Left cardiac atrium (tissue), 4 donors: ENCODE measurements around the gene ATP8B4. TPM values are rescaled to one million over a fixed set of nuclear protein-coding genes. Genes with fewer than 3 reads are reported as not detected.

ENCODE experiments used
- ATAC-seq, 2 donors: fragments of 200-7000 bp; cut with Tn5 transposase; one replicate each; pipeline ENCODE4 v1.9.1; 2020; ENCODE audit warnings: mild to moderate bottlenecking in 2 of 2, moderate library complexity in 2 of 2
- DNase-seq: peaks from one replicate; pipeline ENCODE4 v3.0.0-alpha.2; 2020
- intact Hi-C, 2 donors: fragments of 100-400 bp; cut with DNase I; formaldehyde crosslinking; loops; one replicate each; pipeline versions ENCODE4 v1.14.1 to v1.15.1; 2022 to 2023
- total RNA-seq, 2 donors: library from RNA; stranded (reverse); fragmentation: NEBNext Ultra II Directional; extraction: Animal tissue kit (Norgen Biotek cat#: 25700); gene quantifications; one replicate each; pipeline ENCODE4 v1.2.1, GENCODE V29; 2021
- donor health status: DM: no; HTN: yes; CAD: no.
- donor health status: DM: no; HTN: yes; CAD: no; lungs with severe emphysema.
- donor health status: DM: yes; HTN: yes; CAD: no.
- donor health status: Dilated cardiomyopathy.

Gene ATP8B4
- total RNA-seq, 2 donors from 2014 or later: 5.4 to 9.7 TPM

GRCh38 chr15:50053055-50053856, 65.8 kb downstream of the ATP8B4 start:
- DNase-seq (no peak), ATAC-seq (no peak)
- intact Hi-C loops: loop anchor here in 1 of 2 donors (5.0 to 10.0 kb wide), 3 partner anchors 92 to 816 kb away; no protein-coding TSS in a partner anchor

- ATAC-seq (peak; percentile 31 to 48), DNase-seq (peak; percentile 51)
- intact Hi-C loops: loop anchor here in 1 of 2 donors (5.0 to 10.0 kb wide), 3 partner anchors 93 to 815 kb away; no protein-coding TSS in a partner anchor
These were observed 67.1 kb downstream of the ATP8B4 start for GRCh38 chr15:50051811-50052419.

GRCh38 chr15:50050986-50051743, 67.9 kb downstream of the ATP8B4 start:
- DNase-seq (no peak), ATAC-seq (no peak)
- intact Hi-C loops: loop anchor here in 1 of 2 donors (5.0 to 10.0 kb wide), 3 partner anchors 94 to 814 kb away; no protein-coding TSS in a partner anchor

GRCh38 chr15:50049871-50050270, 69.2 kb downstream of the ATP8B4 start:
- intact Hi-C loops: loop anchor here in 1 of 2 donors (5.0 to 10.0 kb wide), 3 partner anchors 95 to 813 kb away; no protein-coding TSS in a partner anchor

GRCh38 chr15:50046867-50047266, 72.2 kb downstream of the ATP8B4 start:
- DNase-seq (no peak), ATAC-seq (no peak)
- intact Hi-C loops: no loop called here

More at GRCh38 chr15:50049871-50050270, 69.2 kb downstream of the ATP8B4 start:
- DNase-seq (no peak), ATAC-seq (no peak)

- intact Hi-C loops: no loop called here
- ATAC-seq (no peak), DNase-seq (no peak)
These were observed 72.9 kb downstream of the ATP8B4 start for GRCh38 chr15:50046159-50046558.

GRCh38 chr15:50044904-50045303, 74.1 kb downstream of the ATP8B4 start:
- intact Hi-C loops: no loop called here
- ATAC-seq: no peak
- no peak for DNase-seq

GRCh38 chr15:50044406-50044805, 74.6 kb downstream of the ATP8B4 start:
- ATAC-seq (no peak), DNase-seq (no peak)
- intact Hi-C loops: no loop called here

GRCh38 chr15:50042775-50043174, 76.3 kb downstream of the ATP8B4 start:
- intact Hi-C loops: no loop called here
- DNase-seq (no peak), ATAC-seq (no peak)

- intact Hi-C loops: no loop called here
- no peak for ATAC-seq
These were observed 88.6 kb downstream of the ATP8B4 start for GRCh38 chr15:50030456-50030855.

GRCh38 chr15:50028326-50028725, 90.7 kb downstream of the ATP8B4 start:
- no peak for DNase-seq
- peak in 1 of 2 donors; percentile 45 for ATAC-seq
- intact Hi-C loops: no loop called here

More at GRCh38 chr15:50030456-50030855, 88.6 kb downstream of the ATP8B4 start:
- no peak for DNase-seq

- intact Hi-C loops: no loop called here
- DNase-seq: no peak
- ATAC-seq: peak in 1 of 2 donors; percentile 32
These were observed 94.8 kb downstream of the ATP8B4 start for GRCh38 chr15:50024281-50024680.

GRCh38 chr15:50018491-50018890, 100.5 kb downstream of the ATP8B4 start:
- DNase-seq: no peak
- intact Hi-C loops: no loop called here
- ATAC-seq: no peak

- ATAC-seq (peak; percentile 67), DNase-seq (no peak)
- intact Hi-C loops: no loop called here
These were observed 101.5 kb downstream of the ATP8B4 start for GRCh38 chr15:50017522-50017921.

- intact Hi-C loops: no loop called here
- DNase-seq: no peak
- no peak for ATAC-seq
These were observed 102.1 kb downstream of the ATP8B4 start for GRCh38 chr15:50016951-50017350.

- intact Hi-C loops: no loop called here
- no peak for ATAC-seq
- no peak for DNase-seq
These were observed 106.2 kb downstream of the ATP8B4 start for GRCh38 chr15:50012790-50013189.

GRCh38 chr15:50009634-50010033, 109.4 kb downstream of the ATP8B4 start:
- DNase-seq (no peak), ATAC-seq (peak in 1 of 2 donors; percentile 38)
- intact Hi-C loops: loop anchor here (10.0 kb wide), 3 partner anchors 125 to 585 kb away; partner anchors contain the start of genes DTWD1 (in 1 of the 2), FAM227B (in 1 of the 2) and FGF7 (in 1 of the 2)

- DNase-seq: peak; percentile 84
- peak; percentile 98 to 100 for ATAC-seq
- intact Hi-C loops: loop anchor here (5.0 to 10.0 kb wide), 5 partner anchors 119 to 767 kb away; partner anchors contain the start of genes DTWD1 (in 1 of the 2), FAM227B (in 1 of the 2) and FGF7 (in 1 of the 2)
These were observed 115.2 kb downstream of the ATP8B4 start for GRCh38 chr15:50003786-50004334.

- intact Hi-C loops: no loop called here
- ATAC-seq: peak in 1 of 2 donors; percentile 50
- DNase-seq: no peak
These were observed 127.4 kb downstream of the ATP8B4 start for GRCh38 chr15:49991587-49991986.
